Measurements from ENCODE around the gene RAB3IP.
"Not testable (repeated sequence)": the region's sequence is repeated elsewhere in the genome, so short reads cannot be mapped to it uniquely, and the experiment has no call there.

Gene RAB3IP

DNA sequence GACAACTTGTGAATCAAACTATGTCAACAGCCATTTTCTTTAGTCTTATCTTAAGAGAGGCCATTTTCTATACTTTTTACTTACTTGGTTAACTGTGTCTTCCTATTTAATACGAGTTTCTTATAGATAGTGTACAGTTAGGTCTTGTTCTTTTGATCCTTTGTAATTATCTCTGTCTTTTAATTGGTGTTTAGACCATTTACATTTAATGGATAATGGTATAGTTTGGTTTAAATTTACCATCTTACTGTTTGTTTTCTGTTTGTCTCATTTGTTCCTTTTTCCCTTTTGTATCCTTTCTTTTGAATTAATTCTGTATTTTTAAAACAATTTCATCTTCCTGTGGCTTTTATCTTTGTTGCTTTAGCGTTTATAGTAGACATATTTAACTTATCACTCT lies 19.4 kb downstream of the RAB3IP start:
- H3K4me3 ChIP-seq (ENCODE audit: low read depth in 1 of 2, low read length in 1 of 2): no peak overlapping the region
- H3K27ac ChIP-seq: no peak overlapping the region
- peaks cover 25% of the 10 kb centered on the region for H3K36me3 ChIP-seq
- H3K4me1 ChIP-seq (ENCODE audit: control insufficient read depth in 1 of 2, insufficient read depth in 1 of 2, low read depth in 1 of 2, low read length in 1 of 2): no peaks in the 10 kb centered on the region
- no peaks in the 10 kb centered on the region for H3K9me3 ChIP-seq
- no peaks in the 10 kb centered on the region for H3K27me3 ChIP-seq
- TF ChIP-seq, protein P1, sequence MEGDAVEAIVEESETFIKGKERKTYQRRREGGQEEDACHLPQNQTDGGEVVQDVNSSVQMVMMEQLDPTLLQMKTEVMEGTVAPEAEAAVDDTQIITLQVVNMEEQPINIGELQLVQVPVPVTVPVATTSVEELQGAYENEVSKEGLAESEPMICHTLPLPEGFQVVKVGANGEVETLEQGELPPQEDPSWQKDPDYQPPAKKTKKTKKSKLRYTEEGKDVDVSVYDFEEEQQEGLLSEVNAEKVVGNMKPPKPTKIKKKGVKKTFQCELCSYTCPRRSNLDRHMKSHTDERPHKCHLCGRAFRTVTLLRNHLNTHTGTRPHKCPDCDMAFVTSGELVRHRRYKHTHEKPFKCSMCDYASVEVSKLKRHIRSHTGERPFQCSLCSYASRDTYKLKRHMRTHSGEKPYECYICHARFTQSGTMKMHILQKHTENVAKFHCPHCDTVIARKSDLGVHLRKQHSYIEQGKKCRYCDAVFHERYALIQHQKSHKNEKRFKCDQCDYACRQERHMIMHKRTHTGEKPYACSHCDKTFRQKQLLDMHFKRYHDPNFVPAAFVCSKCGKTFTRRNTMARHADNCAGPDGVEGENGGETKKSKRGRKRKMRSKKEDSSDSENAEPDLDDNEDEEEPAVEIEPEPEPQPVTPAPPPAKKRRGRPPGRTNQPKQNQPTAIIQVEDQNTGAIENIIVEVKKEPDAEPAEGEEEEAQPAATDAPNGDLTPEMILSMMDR (IDR thresholded peaks at IDR 0.05): no peak

DNA sequence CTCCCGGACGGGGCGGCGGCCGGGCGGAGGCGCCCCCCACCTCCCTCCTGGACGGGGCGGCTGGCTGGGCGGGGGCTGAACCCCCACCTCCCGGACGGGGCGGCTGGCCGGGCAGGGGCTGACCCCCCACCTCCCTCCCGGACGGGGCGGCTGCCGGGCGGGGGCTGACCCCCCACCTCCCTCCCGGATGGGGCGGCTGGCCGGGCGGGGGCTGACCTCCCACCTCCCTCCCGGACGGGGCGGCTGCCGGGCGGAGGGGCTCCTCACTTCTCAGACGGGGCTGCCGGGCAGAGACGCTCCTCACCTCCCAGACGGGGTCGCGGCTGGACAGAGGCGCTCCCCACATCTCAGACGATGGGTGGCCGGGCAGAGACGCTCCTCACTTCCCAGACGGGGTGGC lies 20.9 kb downstream of the RAB3IP start:
- not testable (repeated sequence) for H3K9me3 ChIP-seq; H3K4me1 ChIP-seq (ENCODE audit: control insufficient read depth in 1 of 2, insufficient read depth in 1 of 2, low read depth in 1 of 2, low read length in 1 of 2); H3K27me3 ChIP-seq; H3K4me3 ChIP-seq (ENCODE audit: low read depth in 1 of 2, low read length in 1 of 2); H3K27ac ChIP-seq
- H3K36me3 ChIP-seq: peaks cover 25% of the 10 kb centered on the region

DNA sequence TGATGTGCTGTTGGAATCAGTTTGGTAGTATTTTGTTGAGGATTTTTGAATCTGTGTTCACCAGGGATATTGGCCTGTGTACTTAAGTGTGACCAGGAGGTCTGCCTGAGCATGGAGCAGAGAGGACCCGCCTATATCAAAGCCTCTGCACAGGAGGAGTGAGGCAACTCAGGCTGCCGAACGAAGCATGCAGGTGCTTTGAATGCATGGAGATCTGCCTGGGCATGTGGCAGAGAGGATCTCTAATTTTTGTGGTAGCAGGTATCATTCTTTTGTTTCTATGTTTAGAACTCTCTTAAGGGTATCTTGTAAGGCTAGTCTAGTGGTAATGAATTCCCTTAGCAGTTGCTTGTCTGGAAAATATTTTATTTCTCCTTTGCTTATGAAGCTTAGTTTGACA lies 26.9 kb downstream of the RAB3IP start:
- Histone ChIP-seq H3K4me3 (ENCODE audit: low read depth in 1 of 2, low read length in 1 of 2) (no peak overlapping the region), H3K36me3 (peaks cover 18% of the 10 kb centered on the region), H3K9me3 (peaks cover 13% of the 10 kb centered on the region), H3K27ac (no peak overlapping the region), H3K4me1 (ENCODE audit: control insufficient read depth in 1 of 2, insufficient read depth in 1 of 2, low read depth in 1 of 2, low read length in 1 of 2) (no peaks in the 10 kb centered on the region), H3K27me3 (no peaks in the 10 kb centered on the region)
- TF ChIP-seq, protein P1 (IDR thresholded peaks at IDR 0.05): no peak

DNA sequence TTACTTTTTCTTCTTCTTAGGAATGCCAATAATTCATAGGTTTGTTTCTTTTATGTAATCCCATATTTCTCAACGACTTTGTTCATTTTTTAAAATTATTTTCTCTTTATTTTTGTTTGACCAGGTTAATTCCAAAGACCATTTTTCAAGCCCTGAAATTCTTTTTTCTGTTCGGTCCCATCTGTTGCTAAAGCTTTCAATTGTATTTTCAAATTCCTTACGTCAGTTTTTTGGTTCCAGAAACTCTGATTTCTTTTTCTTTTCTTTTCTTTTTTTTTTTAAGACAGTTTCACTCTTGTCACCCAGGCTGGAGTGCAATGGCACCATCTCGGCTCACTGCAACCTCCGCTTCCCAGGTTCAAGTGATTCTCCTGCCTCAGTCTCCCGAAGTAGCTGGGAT lies 27.6 kb downstream of the RAB3IP start:
- TF ChIP-seq, protein P1 (IDR thresholded peaks at IDR 0.05): no peak
- no peaks in the 10 kb centered on the region for H3K4me1 ChIP-seq (ENCODE audit: control insufficient read depth in 1 of 2, insufficient read depth in 1 of 2, low read depth in 1 of 2, low read length in 1 of 2)

DNA sequence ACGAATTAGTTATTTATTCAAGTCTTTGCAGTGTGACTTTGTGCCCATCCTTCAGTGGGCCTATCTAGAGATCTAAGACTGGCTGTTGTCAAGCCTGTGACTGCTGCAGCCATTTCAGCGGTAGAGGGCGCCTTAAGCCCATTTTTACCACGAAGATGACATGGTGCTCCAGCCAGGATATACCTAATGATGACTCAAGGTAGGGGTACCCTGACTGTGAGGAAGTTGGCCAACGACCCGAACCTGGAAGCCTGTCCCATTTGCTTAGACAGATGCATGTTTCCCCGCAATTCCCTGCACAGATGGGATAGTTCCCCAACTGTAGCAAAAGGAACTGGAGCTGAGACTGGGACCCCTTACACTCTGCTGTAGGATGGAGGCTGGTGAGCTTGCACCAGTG lies 41.3 kb downstream of the RAB3IP start:
- Histone ChIP-seq H3K4me3 (ENCODE audit: low read depth in 1 of 2, low read length in 1 of 2) (no peak overlapping the region), H3K9me3 (no peaks in the 10 kb centered on the region), H3K36me3 (peaks cover 10% of the 10 kb centered on the region), H3K27ac (no peak overlapping the region), H3K27me3 (no peaks in the 10 kb centered on the region), H3K4me1 (ENCODE audit: control insufficient read depth in 1 of 2, insufficient read depth in 1 of 2, low read depth in 1 of 2, low read length in 1 of 2) (no peaks in the 10 kb centered on the region)
- TF ChIP-seq, protein P1 (IDR thresholded peaks at IDR 0.05): no peak

More for the DNA sequence above, 27.6 kb downstream of the RAB3IP start:
- no peak overlapping the region for H3K27ac ChIP-seq
- H3K36me3 ChIP-seq: peaks cover 18% of the 10 kb centered on the region
- H3K4me3 ChIP-seq (ENCODE audit: low read depth in 1 of 2, low read length in 1 of 2): no peak overlapping the region
- H3K9me3 ChIP-seq: peaks cover 13% of the 10 kb centered on the region
- H3K27me3 ChIP-seq: no peaks in the 10 kb centered on the region

DNA sequence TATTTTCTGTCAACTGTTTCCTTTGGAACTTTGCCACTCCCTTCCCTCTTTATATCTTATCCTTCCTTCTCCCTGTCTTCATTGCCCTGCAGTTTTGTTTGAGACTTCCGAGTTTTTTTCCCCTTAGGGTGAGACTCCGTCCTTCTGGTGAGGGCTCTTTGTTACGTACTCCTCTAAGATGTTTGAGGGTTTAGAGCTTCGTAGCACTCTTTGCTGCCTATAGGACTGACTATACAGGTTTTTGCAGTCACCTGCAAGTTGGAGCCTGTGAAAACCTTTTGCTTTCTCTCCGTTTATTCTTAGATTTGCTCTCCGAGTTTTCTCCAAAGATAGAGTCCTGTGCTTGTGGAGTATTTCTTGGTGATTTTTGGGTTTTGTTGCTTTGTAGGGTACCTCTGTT lies 44.7 kb downstream of the RAB3IP start:
- no peak overlapping the region for H3K4me3 ChIP-seq (ENCODE audit: low read depth in 1 of 2, low read length in 1 of 2)
- no peak overlapping the region for H3K27ac ChIP-seq
- no peaks in the 10 kb centered on the region for H3K4me1 ChIP-seq (ENCODE audit: control insufficient read depth in 1 of 2, insufficient read depth in 1 of 2, low read depth in 1 of 2, low read length in 1 of 2)
- H3K27me3 ChIP-seq: no peaks in the 10 kb centered on the region
- no peaks in the 10 kb centered on the region for H3K9me3 ChIP-seq
- TF ChIP-seq, protein P1 (IDR thresholded peaks at IDR 0.05): no peak
- peaks cover 38% of the 10 kb centered on the region for H3K36me3 ChIP-seq
